GM23248 (cell line): ENCODE data around the gene BCHE. TPM values are rescaled to one million over a fixed set of nuclear protein-coding genes. Genes with fewer than 3 reads are reported as not detected.
"Not testable (repeated sequence)": the region's sequence is repeated elsewhere in the genome, so short reads cannot be mapped to it uniquely, and the experiment has no call there.

ENCODE experiments used
- DNase-seq: peaks from one replicate; pipeline ENCODE4 v3.0.0-alpha.2; 2015
- H2AFZ ChIP-seq: fragments of 200-600 bp; sonication (generic); 2 replicates; pipeline ENCODE4 v1.6.1; 2016; ENCODE audit warnings: antibody characterized with exemption
- H3F3A ChIP-seq: fragments of 200-600 bp; sonication (generic); 2 replicates; pipeline ENCODE4 v1.6.1; 2016; ENCODE audit warnings: mild to moderate bottlenecking, antibody characterized with exemption, mixed run types; ENCODE audit not compliant: insufficient read depth
- H3K27ac ChIP-seq: fragments of 200-600 bp; sonication (generic); 2 replicates; pipeline ENCODE4 v1.5.1; 2016; ENCODE audit warnings: mild to moderate bottlenecking
- H3K27me3 ChIP-seq: fragments of 200-600 bp; sonication (generic); replicated peaks from 2 replicates; pipeline ENCODE4 v1.6.1; 2016; ENCODE audit warnings: mild to moderate bottlenecking; ENCODE audit not compliant: insufficient read depth
- H3K36me3 ChIP-seq: fragments of 200-600 bp; sonication (generic); 2 replicates; pipeline ENCODE4 v1.6.1; 2016; ENCODE audit warnings: low read depth, mild to moderate bottlenecking
- H3K4me1 ChIP-seq: fragments of 200-600 bp; sonication (generic); 2 replicates; pipeline ENCODE4 v1.6.1; 2016; ENCODE audit warnings: mild to moderate bottlenecking; ENCODE audit not compliant: insufficient read depth
- H3K4me2 ChIP-seq: fragments of 200-600 bp; sonication (generic); one replicate; pipeline ENCODE4 v1.6.1; 2016; ENCODE audit warnings: mild to moderate bottlenecking; ENCODE audit not compliant: unreplicated experiment
- H3K4me3 ChIP-seq: fragments of 200-600 bp; sonication (generic); 2 replicates; pipeline ENCODE4 v1.5.1; 2016; ENCODE audit warnings: mild to moderate bottlenecking
- H3K79me2 ChIP-seq: fragments of 200-600 bp; sonication (generic); 2 replicates; pipeline ENCODE4 v1.6.1; 2016; ENCODE audit warnings: mild to moderate bottlenecking; ENCODE audit not compliant: insufficient read depth
- H3K9ac ChIP-seq: fragments of 200-600 bp; sonication (generic); 2 replicates; pipeline ENCODE4 v1.6.1; 2016; ENCODE audit warnings: mild to moderate bottlenecking
- H3K9me2 ChIP-seq: fragments of 200-600 bp; sonication (generic); 2 replicates; pipeline ENCODE4 v1.6.1; 2016; ENCODE audit warnings: mixed run types, mild to moderate bottlenecking, moderate library complexity; ENCODE audit not compliant: insufficient read depth
- H3K9me3 ChIP-seq: fragments of 200-600 bp; sonication (generic); one replicate; pipeline ENCODE4 v1.6.1; 2017; ENCODE audit warnings: low read depth
- H4K20me1 ChIP-seq: fragments of 200-600 bp; sonication (generic); 2 replicates; pipeline ENCODE4 v1.6.0; 2016; ENCODE audit not compliant: insufficient read depth
- EZH2 ChIP-seq: fragments of 200-600 bp; sonication (generic); IDR thresholded peaks from 2 replicates; pipeline ENCODE4 v1.6.1; 2018; ENCODE audit warnings: antibody characterized with exemption, mild to moderate bottlenecking; ENCODE audit not compliant: insufficient read depth, poor library complexity, severe bottlenecking
- EZH2phosphoT487 ChIP-seq: fragments of 200-600 bp; sonication (generic); IDR thresholded peaks from 2 replicates; pipeline ENCODE4 v1.6.1; 2018; ENCODE audit warnings: antibody characterized with exemption, moderate library complexity, mild to moderate bottlenecking, low read depth; ENCODE audit not compliant: insufficient read depth
- WGBS, 2 experiments: methylation state at CpG; one replicate each; pipeline ENCODE4 v1.1.6; 2015 to 2017; ENCODE audit warnings: low lambda C conversion rate in 2 of 2, low coverage in 1 of 2; ENCODE audit errors: missing lambda C conversion rate in 2 of 2; 5-methylcytosine and 5-hydroxymethylcytosine counted together
- in situ Hi-C: fragments of 300-500 bp; cut with MboI; formaldehyde crosslinking; loops from 2 replicates; pipeline ENCODE4 v1.15.0; 2020
- polyA plus RNA-seq: library from polyadenylated mRNA; unstranded; fragments of >200 nt; fragmentation: Nextera tagmentation; extraction: Ambion mirVana; gene quantifications from 2 replicates; pipeline ENCODE4 v1.2.1, GENCODE V29; 2016
- total RNA-seq: library from RNA; depleted of rRNA; stranded (reverse); fragments of >200 nt; shearing (Covaris generic); gene quantifications from 2 replicates; pipeline ENCODE4 v1.2.3, GENCODE V29; 2014

Gene BCHE
- total and polyA plus RNA-seq, 2 experiments from 2014 or later: not detected

- H3K9me2 ChIP-seq: no peaks in the 10 kb centered on the region
- H3F3A ChIP-seq: no peaks in the 10 kb centered on the region
- in situ Hi-C loops: no loop called here
- H3K9ac ChIP-seq: no peak overlapping the region
- no peaks in the 10 kb centered on the region for H3K79me2 ChIP-seq
- H3K4me3 ChIP-seq: no peak overlapping the region
- H3K36me3 ChIP-seq: no peaks in the 10 kb centered on the region
- H2AFZ ChIP-seq: no peak overlapping the region
- H3K4me1 ChIP-seq: no peaks in the 10 kb centered on the region
- no peak overlapping the region for H3K27ac ChIP-seq
- DNase-seq: no peak
- no peaks in the 10 kb centered on the region for H4K20me1 ChIP-seq
- no peaks in the 10 kb centered on the region for H3K27me3 ChIP-seq
- H3K4me2 ChIP-seq: no peak overlapping the region
- H3K9me3 ChIP-seq: peaks cover 3% of the 10 kb centered on the region
- 0% methylated on average over 1 of the region's 1 CpG for WGBS, 2 experiments
- no peak for TF ChIP-seq EZH2phosphoT487
- no peak for TF ChIP-seq EZH2
Observed at GRCh38 chr3:165814380-165814779, 22.8 kb downstream of the BCHE start.

GRCh38 chr3:165807937-165808336, 29.3 kb downstream of the BCHE start:
- H3K4me1 ChIP-seq, H3K4me2 ChIP-seq, H3K79me2 ChIP-seq, H3K9ac ChIP-seq, H3K4me3 ChIP-seq, H3K9me3 ChIP-seq, H3K27me3 ChIP-seq, H3K36me3 ChIP-seq, H3F3A ChIP-seq, in situ Hi-C loops, H4K20me1 ChIP-seq, H2AFZ ChIP-seq, H3K27ac ChIP-seq, H3K9me2 ChIP-seq, DNase-seq: not testable (repeated sequence)
- 62 to 63% methylated on average over 15 of the region's 15 CpGs for WGBS, 2 experiments

GRCh38 chr3:165805946-165806561, 31.2 kb downstream of the BCHE start:
- Histone ChIP-seq H3K27ac (no peak overlapping the region), H2AFZ (no peak overlapping the region), H3K36me3 (no peaks in the 10 kb centered on the region), H3K9me3 (peaks cover 3% of the 10 kb centered on the region), H3K9me2 (no peaks in the 10 kb centered on the region), H3K4me2 (no peak overlapping the region), H3K4me3 (no peak overlapping the region), H3K4me1 (no peaks in the 10 kb centered on the region), H3K27me3 (no peaks in the 10 kb centered on the region), H3K9ac (no peak overlapping the region), H3K79me2 (no peaks in the 10 kb centered on the region), H3F3A (no peaks in the 10 kb centered on the region), H4K20me1 (no peaks in the 10 kb centered on the region)
- no peak for TF ChIP-seq EZH2phosphoT487
- no peak for TF ChIP-seq EZH2
- no peak for DNase-seq
- in situ Hi-C loops: no loop called here
- 34 to 35% methylated on average over 5 of the region's 5 CpGs for WGBS, 2 experiments

GRCh38 chr3:165803471-165803870, 33.8 kb downstream of the BCHE start:
- H2AFZ ChIP-seq: no peak overlapping the region
- WGBS, 2 experiments: 4 to 7% methylated on average over 1 of the region's 1 CpG
- H3K4me2 ChIP-seq: no peak overlapping the region
- H3K27ac ChIP-seq: no peak overlapping the region
- H4K20me1 ChIP-seq: no peaks in the 10 kb centered on the region
- H3K4me1 ChIP-seq: no peaks in the 10 kb centered on the region
- in situ Hi-C loops: no loop called here
- H3K9me3 ChIP-seq: no peaks in the 10 kb centered on the region
- H3K4me3 ChIP-seq: no peak overlapping the region
- DNase-seq: no peak
- no peaks in the 10 kb centered on the region for H3K79me2 ChIP-seq
- no peaks in the 10 kb centered on the region for H3K27me3 ChIP-seq
- H3K9me2 ChIP-seq: no peaks in the 10 kb centered on the region
- no peak for TF ChIP-seq EZH2phosphoT487
- TF ChIP-seq EZH2: no peak
- H3K9ac ChIP-seq: no peak overlapping the region
- no peaks in the 10 kb centered on the region for H3K36me3 ChIP-seq
- H3F3A ChIP-seq: no peaks in the 10 kb centered on the region

GRCh38 chr3:165800970-165801369, 36.3 kb downstream of the BCHE start:
- no peak overlapping the region for H3K27ac ChIP-seq
- no peaks in the 10 kb centered on the region for H3K4me1 ChIP-seq
- in situ Hi-C loops: no loop called here
- H3K36me3 ChIP-seq: no peaks in the 10 kb centered on the region
- TF ChIP-seq EZH2phosphoT487 (no peak), EZH2 (no peak)
- no peak overlapping the region for H3K9ac ChIP-seq
- peaks cover 2% of the 10 kb centered on the region for H3K9me3 ChIP-seq
- 14 to 21% methylated on average over 3 of the region's 3 CpGs for WGBS, 2 experiments
- no peaks in the 10 kb centered on the region for H3K27me3 ChIP-seq
- no peaks in the 10 kb centered on the region for H3K79me2 ChIP-seq
- H2AFZ ChIP-seq: no peak overlapping the region
- H4K20me1 ChIP-seq: no peaks in the 10 kb centered on the region
- no peak for DNase-seq
- no peak overlapping the region for H3K4me3 ChIP-seq
- no peak overlapping the region for H3K4me2 ChIP-seq
- no peaks in the 10 kb centered on the region for H3F3A ChIP-seq
- H3K9me2 ChIP-seq: no peaks in the 10 kb centered on the region
